Measurements from ENCODE around the gene ARPC5. TPM values are rescaled to one million over a fixed set of nuclear protein-coding genes. Genes with fewer than 3 reads are reported as not detected.

The ARPC5 gene
- total and polyA plus RNA-seq, 2 experiments from 2014 or later: 77.3 to 179 TPM

GRCh38 chr1:183636783-183637182 is 1.2 kb upstream of the ARPC5 start:
- Histone ChIP-seq H3K27me3 (no peaks in the 10 kb centered on the region), H3K27ac (peak overlapping the region; percentile 42), H3K9me3 (ENCODE audit: low read depth) (no peaks in the 10 kb centered on the region), H3K4me1 (ENCODE audit: low read depth) (peaks cover 46% of the 10 kb centered on the region), H3K36me3 (no peaks in the 10 kb centered on the region), H3K4me3 (peak overlapping the region; percentile 68)
- TF ChIP-seq CTCF (IDR thresholded peaks at IDR 0.05; ENCODE audit: low read depth, low read length): no peak
- no peak for DNase-seq (ENCODE audit: low read depth in 1 of 2, low spot score in 1 of 2)

DNA sequence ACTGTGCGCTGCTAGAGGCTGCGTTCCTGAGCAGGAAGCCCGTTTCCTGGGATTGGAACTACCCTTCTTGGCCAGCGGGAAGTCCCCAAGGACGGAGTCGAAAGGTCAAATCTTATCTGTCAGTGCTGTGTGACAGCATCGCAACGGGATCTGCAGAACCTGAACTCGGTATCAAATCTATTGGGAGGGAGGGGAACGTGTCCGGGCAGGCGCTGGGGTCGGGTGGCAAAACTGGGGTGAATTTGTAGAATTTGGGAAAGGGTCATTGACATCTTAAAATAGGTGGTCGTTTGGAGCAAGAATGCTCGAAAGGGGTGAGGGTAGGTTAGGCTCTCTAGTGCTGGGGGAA is 725 bp upstream of the ARPC5 start:
- no peak for DNase-seq (ENCODE audit: low read depth in 1 of 2, low spot score in 1 of 2)
- no peaks in the 10 kb centered on the region for H3K9me3 ChIP-seq (ENCODE audit: low read depth)
- no peak for TF ChIP-seq CTCF (IDR thresholded peaks at IDR 0.05; ENCODE audit: low read depth, low read length)
- H3K27me3 ChIP-seq: no peaks in the 10 kb centered on the region
- H3K4me1 ChIP-seq (ENCODE audit: low read depth): peaks cover 49% of the 10 kb centered on the region
- peak overlapping the region; percentile 42 for H3K27ac ChIP-seq
- H3K4me3 ChIP-seq: peak overlapping the region; percentile 68
- H3K36me3 ChIP-seq: no peaks in the 10 kb centered on the region

DNA sequence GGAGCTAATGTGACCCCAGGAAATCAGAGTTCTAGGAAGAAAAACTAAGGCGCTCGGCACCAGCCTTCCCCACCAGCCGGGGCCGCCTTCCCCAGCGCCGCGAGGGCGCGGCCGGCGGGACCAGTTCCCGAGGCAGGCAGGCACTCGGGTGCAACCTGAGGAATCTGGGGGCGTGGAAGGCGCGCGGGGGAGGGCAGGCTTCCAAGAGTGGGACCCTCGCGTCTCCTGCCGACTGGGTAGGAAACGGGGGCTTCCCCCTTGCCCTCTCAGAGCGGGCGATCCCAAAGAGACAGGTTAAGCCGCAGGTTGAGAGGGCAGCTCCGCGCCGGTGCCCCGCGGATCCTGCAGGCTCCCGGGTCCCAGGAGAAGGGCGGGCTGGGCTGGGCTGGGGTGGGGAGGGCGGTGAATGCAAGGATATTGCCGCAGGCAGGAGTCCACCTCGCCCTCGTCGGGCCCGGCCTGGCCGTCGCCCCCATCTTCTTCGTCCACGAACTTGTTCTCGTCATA is 431 bp downstream of the ARPC5 start:
- Histone ChIP-seq H3K9me3 (ENCODE audit: low read depth) (no peaks in the 10 kb centered on the region), H3K36me3 (peaks cover 10% of the 10 kb centered on the region)

GRCh38 chr1:183634429-183635065 is 1.0 kb downstream of the ARPC5 start:
- Histone ChIP-seq H3K36me3 (peaks cover 16% of the 10 kb centered on the region), H3K27me3 (no peaks in the 10 kb centered on the region), H3K4me3 (peak overlapping the region; percentile 68), H3K9me3 (ENCODE audit: low read depth) (no peaks in the 10 kb centered on the region), H3K27ac (peak overlapping the region; percentile 98), H3K4me1 (ENCODE audit: low read depth) (peaks cover 34% of the 10 kb centered on the region)
- TF ChIP-seq CTCF (IDR thresholded peaks at IDR 0.05; ENCODE audit: low read depth, low read length): no peak
- DNase-seq (ENCODE audit: low read depth in 1 of 2, low spot score in 1 of 2): no peak

More for the DNA sequence above, 431 bp downstream of the ARPC5 start:
- peak; percentile 50 to 59 for DNase-seq (ENCODE audit: low read depth in 1 of 2, low spot score in 1 of 2)
- peak overlapping the region; percentile 98 for H3K27ac ChIP-seq
- no peaks in the 10 kb centered on the region for H3K27me3 ChIP-seq
- H3K4me3 ChIP-seq: peak overlapping the region; percentile 68
- TF ChIP-seq CTCF (IDR thresholded peaks at IDR 0.05; ENCODE audit: low read depth, low read length): no peak
- H3K4me1 ChIP-seq (ENCODE audit: low read depth): peaks cover 40% of the 10 kb centered on the region

DNA sequence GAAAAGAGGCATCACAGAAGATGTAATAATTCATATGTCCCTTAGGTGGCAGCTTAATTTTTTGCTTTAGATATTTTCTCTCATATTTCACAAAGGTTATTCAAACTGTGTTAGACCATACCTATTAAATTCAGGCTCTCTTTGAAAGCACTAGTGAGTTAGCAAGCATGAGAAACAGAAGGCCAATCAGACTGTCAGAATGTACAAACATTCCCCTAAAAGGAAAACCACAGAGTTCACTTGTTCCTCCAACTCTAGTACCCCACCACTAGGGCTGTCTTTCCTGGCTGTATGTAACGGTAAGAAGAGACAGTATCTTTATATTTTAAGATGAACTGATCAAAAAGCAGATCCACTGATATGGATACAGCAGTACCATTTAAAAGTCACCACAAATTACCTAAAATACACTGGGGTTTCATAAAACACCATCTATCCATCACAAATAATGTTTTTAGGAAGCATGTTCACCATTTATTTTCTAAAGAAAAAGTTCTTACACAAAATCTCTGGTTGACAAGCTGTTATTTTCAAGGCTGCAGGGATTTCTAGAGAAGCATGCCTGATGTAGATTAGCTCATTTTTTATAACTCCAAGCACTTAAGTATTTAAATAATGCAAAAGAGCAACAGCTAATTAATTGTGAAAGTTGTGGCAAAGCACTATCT is 1.8 kb downstream of the ARPC5 start:
- Histone ChIP-seq H3K4me3 (peak overlapping the region; percentile 68), H3K27me3 (no peaks in the 10 kb centered on the region), H3K4me1 (ENCODE audit: low read depth) (peaks cover 29% of the 10 kb centered on the region), H3K36me3 (peaks cover 22% of the 10 kb centered on the region), H3K27ac (peak overlapping the region; percentile 98), H3K9me3 (ENCODE audit: low read depth) (no peaks in the 10 kb centered on the region)
- TF ChIP-seq CTCF (IDR thresholded peaks at IDR 0.05; ENCODE audit: low read depth, low read length): peak; percentile 62
- DNase-seq (ENCODE audit: low read depth in 1 of 2, low spot score in 1 of 2): peak; percentile 83 to 92
